KMS-11 (cell line): ENCODE measurements around the gene FBXL7.

ENCODE experiments used
- H2AFZ ChIP-seq: fragments of 200-600 bp; sonication (generic); 2 replicates; pipeline ENCODE4 v1.6.1; 2016; ENCODE audit warnings: antibody characterized with exemption, mixed run types, low read depth
- H3K27ac ChIP-seq: fragments of 200-600 bp; sonication (generic); 2 replicates; pipeline ENCODE4 v1.6.1; 2016; ENCODE audit warnings: mild to moderate bottlenecking, mixed run types
- H3K27me3 ChIP-seq: fragments of 200-600 bp; sonication (generic); 2 replicates; pipeline ENCODE4 v1.6.1; 2017; ENCODE audit warnings: mild to moderate bottlenecking, low read depth, mixed run types, moderate library complexity; ENCODE audit not compliant: insufficient read depth
- H3K36me3 ChIP-seq: fragments of 200-600 bp; sonication (generic); 2 replicates; pipeline ENCODE4 v1.6.1; 2017; ENCODE audit warnings: mild to moderate bottlenecking, mixed run types; ENCODE audit not compliant: insufficient read depth
- H3K4me1 ChIP-seq: fragments of 200-600 bp; sonication (generic); 2 replicates; pipeline ENCODE4 v1.6.1; 2016; ENCODE audit warnings: mild to moderate bottlenecking, low read depth, mixed run types; ENCODE audit not compliant: poor library complexity, severe bottlenecking
- H3K4me2 ChIP-seq: fragments of 200-600 bp; sonication (generic); 2 replicates; pipeline ENCODE4 v1.7.0; 2016; ENCODE audit warnings: mild to moderate bottlenecking, mixed run types
- H3K4me3 ChIP-seq: fragments of 200-600 bp; sonication (generic); IDR thresholded peaks from 2 replicates; pipeline ENCODE4 v1.6.1; 2017; ENCODE audit warnings: low read depth, low read length, mixed read lengths; ENCODE audit not compliant: insufficient read depth
- H3K79me2 ChIP-seq: fragments of 200-600 bp; sonication (generic); 2 replicates; pipeline ENCODE4 v1.6.1; 2016; ENCODE audit warnings: low read depth, mixed run types; ENCODE audit not compliant: insufficient read depth
- H3K9ac ChIP-seq: fragments of 200-600 bp; sonication (generic); 2 replicates; pipeline ENCODE4 v1.6.1; 2016; ENCODE audit warnings: mild to moderate bottlenecking, mixed run types
- H4K20me1 ChIP-seq: fragments of 200-600 bp; sonication (generic); 2 replicates; pipeline ENCODE4 v1.6.1; 2016; ENCODE audit warnings: mild to moderate bottlenecking, mixed run types; ENCODE audit not compliant: insufficient read depth
- TF ChIP-seq, protein P1 (sequence below): fragments of 200-600 bp; sonication (generic); conservative IDR thresholded peaks from 2 replicates; pipeline ENCODE4 v1.6.1; 2017; ENCODE audit warnings: low read depth, mild to moderate bottlenecking, antibody characterized with exemption, low read length, moderate library complexity, mixed read lengths

Gene FBXL7

DNA sequence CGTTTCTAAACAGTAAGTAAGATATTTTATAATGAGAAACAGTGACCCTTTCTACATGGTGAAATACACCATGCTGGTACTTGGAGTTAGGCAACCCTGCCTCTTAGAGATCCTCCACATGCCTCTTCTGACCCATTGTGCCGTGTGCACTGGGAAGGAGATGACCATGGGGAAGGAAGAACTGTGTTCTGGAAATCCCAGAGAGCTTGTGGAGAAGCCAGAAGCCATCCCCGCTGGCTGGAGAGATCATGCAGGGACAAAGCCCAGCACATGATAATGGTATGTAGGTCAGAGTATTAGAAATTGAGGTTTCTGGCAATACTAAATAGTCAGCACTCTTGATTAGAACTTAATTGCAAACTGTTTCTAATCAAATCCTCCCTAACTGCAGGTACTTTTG is 307.3 kb downstream of the FBXL7 start:
- H3K27ac ChIP-seq: no peak overlapping the region
- TF ChIP-seq, protein P1, sequence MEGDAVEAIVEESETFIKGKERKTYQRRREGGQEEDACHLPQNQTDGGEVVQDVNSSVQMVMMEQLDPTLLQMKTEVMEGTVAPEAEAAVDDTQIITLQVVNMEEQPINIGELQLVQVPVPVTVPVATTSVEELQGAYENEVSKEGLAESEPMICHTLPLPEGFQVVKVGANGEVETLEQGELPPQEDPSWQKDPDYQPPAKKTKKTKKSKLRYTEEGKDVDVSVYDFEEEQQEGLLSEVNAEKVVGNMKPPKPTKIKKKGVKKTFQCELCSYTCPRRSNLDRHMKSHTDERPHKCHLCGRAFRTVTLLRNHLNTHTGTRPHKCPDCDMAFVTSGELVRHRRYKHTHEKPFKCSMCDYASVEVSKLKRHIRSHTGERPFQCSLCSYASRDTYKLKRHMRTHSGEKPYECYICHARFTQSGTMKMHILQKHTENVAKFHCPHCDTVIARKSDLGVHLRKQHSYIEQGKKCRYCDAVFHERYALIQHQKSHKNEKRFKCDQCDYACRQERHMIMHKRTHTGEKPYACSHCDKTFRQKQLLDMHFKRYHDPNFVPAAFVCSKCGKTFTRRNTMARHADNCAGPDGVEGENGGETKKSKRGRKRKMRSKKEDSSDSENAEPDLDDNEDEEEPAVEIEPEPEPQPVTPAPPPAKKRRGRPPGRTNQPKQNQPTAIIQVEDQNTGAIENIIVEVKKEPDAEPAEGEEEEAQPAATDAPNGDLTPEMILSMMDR: no peak
- no peak overlapping the region for H3K4me2 ChIP-seq
- H2AFZ ChIP-seq: no peak overlapping the region
- no peaks in the 10 kb centered on the region for H3K4me1 ChIP-seq
- H3K4me3 ChIP-seq: no peak overlapping the region
- no peaks in the 10 kb centered on the region for H3K27me3 ChIP-seq
- no peaks in the 10 kb centered on the region for H4K20me1 ChIP-seq
- no peak overlapping the region for H3K9ac ChIP-seq
- no peaks in the 10 kb centered on the region for H3K79me2 ChIP-seq
- no peaks in the 10 kb centered on the region for H3K36me3 ChIP-seq

DNA sequence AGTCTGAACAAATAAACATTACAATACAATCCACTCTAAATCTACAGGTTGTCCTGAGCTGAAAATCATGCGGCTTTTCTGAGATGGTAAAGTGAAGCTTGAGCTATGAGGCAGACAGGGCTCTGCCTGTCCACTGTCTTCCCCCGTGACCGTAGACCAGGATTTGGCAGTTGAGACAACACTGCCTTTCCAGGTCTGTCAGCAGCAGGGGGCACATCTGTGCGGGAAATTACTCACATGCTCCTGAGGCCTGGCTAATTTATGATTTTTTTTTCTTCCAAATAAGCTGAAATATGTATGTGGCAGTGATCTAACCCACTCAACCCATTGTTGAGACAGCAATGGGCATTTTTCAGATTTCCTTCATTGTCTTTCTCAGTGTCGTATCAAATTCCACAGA is 307.9 kb downstream of the FBXL7 start:
- Histone ChIP-seq H3K4me3 (no peak overlapping the region), H4K20me1 (no peaks in the 10 kb centered on the region), H3K36me3 (no peaks in the 10 kb centered on the region), H3K27ac (no peak overlapping the region), H2AFZ (no peak overlapping the region), H3K4me1 (no peaks in the 10 kb centered on the region), H3K4me2 (no peak overlapping the region), H3K79me2 (no peaks in the 10 kb centered on the region), H3K27me3 (no peaks in the 10 kb centered on the region), H3K9ac (no peak overlapping the region)
- TF ChIP-seq, protein P1: no peak

DNA sequence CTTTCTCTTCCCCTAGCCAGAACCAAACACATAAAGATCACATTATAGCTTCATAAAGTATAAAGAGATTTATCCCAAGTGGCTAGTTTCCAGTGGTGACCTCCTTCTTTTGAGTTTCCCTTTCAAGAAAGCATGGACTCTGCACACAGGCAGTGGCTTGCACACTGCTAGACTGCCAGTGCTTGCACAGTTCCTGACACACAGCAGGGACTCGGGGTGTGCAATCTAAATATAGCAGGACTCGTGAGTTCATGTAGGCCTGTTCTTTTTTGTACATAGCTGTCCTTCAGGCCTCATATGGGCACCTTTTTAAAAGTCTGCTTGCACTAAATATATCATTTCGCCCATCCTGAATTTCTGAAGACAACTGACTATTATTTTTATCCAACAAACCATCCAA is 308.6 kb downstream of the FBXL7 start:
- Histone ChIP-seq H3K9ac (no peak overlapping the region), H3K79me2 (no peaks in the 10 kb centered on the region), H2AFZ (no peak overlapping the region), H3K27ac (no peak overlapping the region), H3K4me3 (no peak overlapping the region), H3K36me3 (no peaks in the 10 kb centered on the region), H4K20me1 (no peaks in the 10 kb centered on the region), H3K4me1 (no peaks in the 10 kb centered on the region), H3K27me3 (no peaks in the 10 kb centered on the region), H3K4me2 (no peak overlapping the region)
- TF ChIP-seq, protein P1: no peak

DNA sequence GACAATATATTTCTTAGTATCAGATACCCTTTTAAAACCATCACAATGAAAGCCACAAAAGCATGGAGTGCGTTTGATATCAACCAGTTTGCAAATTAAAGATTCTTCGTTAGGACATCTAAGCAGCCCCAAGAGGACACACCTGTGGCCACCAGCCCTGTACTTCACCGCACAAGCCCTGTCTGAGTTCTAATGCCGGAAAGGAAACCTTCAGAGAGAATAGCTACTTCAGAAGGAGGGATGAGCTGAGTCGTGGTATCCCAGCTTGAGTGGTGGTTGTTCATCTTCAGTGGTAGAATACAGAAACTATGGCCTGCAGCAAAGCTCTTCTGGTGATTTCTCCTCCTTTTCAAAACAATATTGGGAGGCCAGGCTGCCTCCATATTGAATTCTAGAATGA is 319.6 kb downstream of the FBXL7 start:
- H3K4me2 ChIP-seq: no peak overlapping the region
- no peak overlapping the region for H3K4me3 ChIP-seq
- H3K36me3 ChIP-seq: no peaks in the 10 kb centered on the region
- H3K9ac ChIP-seq: no peak overlapping the region
- H2AFZ ChIP-seq: no peak overlapping the region
- H3K27me3 ChIP-seq: no peaks in the 10 kb centered on the region
- H3K79me2 ChIP-seq: no peaks in the 10 kb centered on the region
- TF ChIP-seq, protein P1: no peak
- no peak overlapping the region for H3K27ac ChIP-seq
- no peaks in the 10 kb centered on the region for H4K20me1 ChIP-seq
- H3K4me1 ChIP-seq: peaks cover 5% of the 10 kb centered on the region
